Panc1 (cell line): ENCODE measurements around the gene PNO1.

ENCODE experiments used
- CTCF ChIP-seq: fragments of 450-650 bp; IDR thresholded peaks from 2 replicates; pipeline ENCODE4 v1.5.1; 2017; ENCODE audit warnings: mild to moderate bottlenecking
- REST ChIP-seq, 2 experiments: IDR thresholded peaks; 2 replicates each; pipeline ENCODE4 v1.6.1; 2011 to 2012; ENCODE audit warnings: low read depth in 2 of 2, control low read depth in 1 of 2, low read length in 1 of 2, mild to moderate bottlenecking in 1 of 2, moderate library complexity in 1 of 2; ENCODE audit not compliant: insufficient read depth in 1 of 2
- SIN3A ChIP-seq: IDR thresholded peaks from 2 replicates; pipeline ENCODE4 v1.6.1; 2012; ENCODE audit warnings: low read depth, mild to moderate bottlenecking, low read length, moderate library complexity, borderline replicate concordance; ENCODE audit not compliant: insufficient read depth
- TCF7L2 ChIP-seq: IDR thresholded peaks from 2 replicates; pipeline ENCODE4 v1.6.1; 2011; ENCODE audit warnings: mild to moderate bottlenecking, low read depth, low read length, inconsistent platforms

- TF ChIP-seq CTCF (no peak), SIN3A (no peak), REST (IDR thresholded peaks at IDR 0.05; ENCODE audit: insufficient read depth in 1 of 2, low read depth in 2 of 2, low read length in 1 of 2) (no peak), TCF7L2 (no peak)
These were observed 6.7 kb upstream of the PNO1 start for GRCh38 chr2:68151037-68151436.
